GM18508 (cell line): Measurements from ENCODE around the gene NHLH1.

Experiments
- ATAC-seq: cut with Tn5 transposase; IDR thresholded peaks from one replicate; pipeline ENCODE4 v1.9.1; 2021; ENCODE audit warnings: moderate number of reproducible peaks; ENCODE audit not compliant: insufficient read depth, unreplicated experiment

The NHLH1 gene

GRCh38 chr1:160357286-160358002 lies 9.4 kb upstream of the NHLH1 start:
- ATAC-seq, result no peak

DNA sequence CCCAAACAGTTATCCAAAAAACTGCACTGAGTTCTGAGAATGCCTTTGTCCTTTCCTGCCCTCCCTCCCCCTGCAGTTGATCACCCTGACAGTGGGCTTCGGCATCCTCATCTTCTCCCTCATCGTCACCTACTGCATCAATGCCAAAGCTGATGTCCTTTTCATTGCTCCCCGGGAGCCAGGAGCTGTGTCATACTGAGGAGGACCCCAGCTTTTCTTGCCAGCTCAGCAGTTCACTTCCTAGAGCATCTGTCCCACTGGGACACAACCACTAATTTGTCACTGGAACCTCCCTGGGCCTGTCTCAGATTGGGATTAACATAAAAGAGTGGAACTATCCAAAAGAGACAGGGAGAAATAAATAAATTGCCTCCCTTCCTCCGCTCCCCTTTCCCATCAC lies 8.8 kb upstream of the NHLH1 start:
- no peak for ATAC-seq

GRCh38 chr1:160359559-160360226 lies 7.2 kb upstream of the NHLH1 start:
- ATAC-seq, result no peak

DNA sequence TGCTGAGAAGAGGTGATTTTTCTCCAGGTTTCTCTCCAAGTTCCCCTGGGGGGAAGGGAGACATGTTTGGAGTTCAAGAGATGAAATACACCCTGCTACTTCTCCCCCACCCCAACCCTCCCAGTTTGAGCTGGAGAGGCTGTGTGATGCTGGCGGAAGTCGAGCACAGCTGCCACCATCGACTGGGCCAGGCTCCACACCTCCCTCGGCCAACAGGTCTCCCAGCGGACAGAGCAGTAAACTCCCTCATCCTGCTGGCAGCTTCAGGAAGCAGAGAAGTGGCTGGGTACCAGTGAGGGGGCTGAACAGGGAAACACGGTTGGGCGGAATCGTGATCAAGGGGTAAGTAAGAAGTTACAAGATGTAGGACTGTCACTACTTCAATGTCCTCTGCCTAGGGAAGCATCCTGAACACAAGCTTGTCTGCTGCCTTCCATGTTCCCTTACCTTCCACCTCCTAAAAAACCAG lies 6.6 kb upstream of the NHLH1 start:
- no peak for ATAC-seq

GRCh38 chr1:160361199-160361598 lies 5.7 kb upstream of the NHLH1 start:
- no peak for ATAC-seq

DNA sequence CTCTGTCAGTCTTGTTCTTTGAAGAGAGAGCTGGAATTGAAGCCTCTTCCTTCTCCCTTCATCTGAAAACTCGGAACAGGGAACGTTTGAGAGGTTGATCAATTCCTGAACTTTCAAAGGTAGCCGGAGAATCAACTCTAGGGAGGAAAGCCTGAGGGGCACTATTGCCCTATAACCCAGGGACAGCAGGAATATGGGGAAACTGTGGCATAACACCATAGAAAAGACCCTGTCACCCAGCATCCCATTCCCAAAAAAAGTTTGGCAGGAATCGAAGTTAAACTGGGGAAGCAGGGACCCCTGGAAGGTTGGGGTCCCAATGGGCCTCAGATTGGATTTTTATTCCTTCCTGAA lies 5.1 kb upstream of the NHLH1 start:
- ATAC-seq, result no peak

DNA sequence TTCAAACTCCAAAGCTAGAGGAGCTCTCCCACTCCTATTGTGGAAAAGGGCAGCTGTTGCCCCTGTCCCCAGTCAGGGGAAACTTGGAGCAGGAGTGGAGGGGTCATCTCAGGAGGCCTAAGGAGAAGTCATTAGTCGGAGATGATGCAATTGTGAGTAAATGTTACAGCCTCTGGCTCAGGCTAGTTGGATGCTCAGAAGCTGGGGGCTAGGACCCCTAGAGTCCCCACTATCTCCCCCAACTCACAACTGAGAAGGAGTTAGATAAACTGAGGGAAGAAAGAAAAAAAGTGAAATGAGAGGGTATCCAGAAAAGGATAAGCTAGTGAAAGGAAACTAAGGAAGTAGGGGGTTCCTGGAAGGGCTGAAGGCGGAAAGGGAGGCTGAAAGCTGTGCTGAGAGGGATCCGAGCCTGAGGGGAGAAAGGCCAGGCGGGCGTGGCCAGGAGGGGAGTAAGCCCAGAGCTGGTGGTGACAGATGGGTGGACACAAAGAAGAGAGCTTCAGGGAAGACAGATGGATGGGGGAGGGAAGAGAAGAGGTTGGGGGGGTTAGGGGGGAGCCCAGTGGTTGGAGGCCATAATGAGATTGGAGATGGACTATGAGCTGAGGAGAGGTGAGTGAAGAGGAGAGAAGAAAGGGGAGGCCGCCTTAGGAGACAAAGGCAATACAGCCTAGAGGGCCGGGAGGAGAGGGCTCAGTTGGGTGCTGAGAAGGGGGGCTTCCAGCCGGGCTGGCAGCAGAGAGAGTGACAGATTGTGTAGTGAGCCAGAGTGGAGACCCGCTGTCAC lies 4.5 kb upstream of the NHLH1 start:
- no peak for ATAC-seq

- no peak for ATAC-seq
Measured at GRCh38 chr1:160363010-160363409, 3.9 kb upstream of the NHLH1 start.

DNA sequence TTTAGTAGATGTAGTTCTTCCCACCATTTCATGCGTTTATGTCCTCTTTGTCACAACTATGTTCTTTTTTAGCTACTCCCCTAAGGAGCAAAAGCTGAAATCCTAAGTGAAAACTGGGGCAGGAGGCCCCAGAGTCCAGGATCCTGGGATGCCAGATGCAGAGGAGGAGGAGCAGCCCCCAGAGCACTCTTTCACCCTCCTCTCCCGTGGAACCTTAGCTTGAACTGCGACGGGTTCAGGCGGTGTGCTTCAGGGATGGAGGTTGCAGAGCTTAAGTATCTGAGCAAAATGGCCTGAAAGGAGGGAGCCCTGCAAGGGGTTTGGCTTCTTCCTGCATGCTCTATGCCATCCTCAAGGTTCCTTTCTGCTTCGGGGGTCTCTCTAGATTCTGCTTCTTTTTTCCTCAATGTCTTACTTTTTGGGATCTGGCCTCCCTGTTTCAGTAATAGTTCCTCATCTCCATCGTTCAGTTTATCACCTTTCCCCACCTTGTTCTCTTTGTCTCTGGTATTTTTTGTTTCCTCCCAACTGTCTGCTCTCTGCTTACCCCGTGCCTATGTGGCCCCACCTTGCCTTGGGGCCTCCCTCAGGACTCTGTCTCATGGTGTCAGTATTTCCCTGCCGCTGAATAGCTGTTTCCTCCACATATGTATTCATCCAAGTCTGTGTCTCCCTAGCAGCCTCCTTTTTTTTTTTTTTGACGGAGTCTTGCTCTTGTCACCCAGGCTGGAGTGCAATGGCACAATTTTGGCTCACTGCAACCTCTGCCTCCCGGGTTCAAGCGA lies 2.7 kb upstream of the NHLH1 start:
- ATAC-seq, result no peak

DNA sequence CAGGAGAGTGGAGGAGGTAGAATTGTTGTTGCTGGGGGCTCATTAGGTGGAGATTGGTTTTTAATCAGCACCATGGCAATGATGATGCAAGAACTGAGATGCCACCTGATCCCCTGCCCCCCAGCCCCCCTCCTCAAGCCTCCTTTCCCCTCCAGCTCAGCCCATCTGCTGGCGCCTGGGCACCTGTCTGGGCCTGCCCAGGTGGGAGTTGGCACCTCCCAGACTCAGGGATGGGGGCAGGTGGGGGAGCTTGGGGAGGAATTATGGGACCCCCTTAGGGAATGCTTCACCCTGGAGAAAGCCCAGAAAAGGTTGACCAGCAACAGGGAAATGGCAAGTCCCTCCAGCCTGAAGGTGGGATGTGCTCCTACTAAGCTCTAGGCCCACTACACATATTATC lies 1.5 kb upstream of the NHLH1 start:
- ATAC-seq, result no peak

- no peak for ATAC-seq
Measured at GRCh38 chr1:160367516-160367900, 637 bp downstream of the NHLH1 start.

DNA sequence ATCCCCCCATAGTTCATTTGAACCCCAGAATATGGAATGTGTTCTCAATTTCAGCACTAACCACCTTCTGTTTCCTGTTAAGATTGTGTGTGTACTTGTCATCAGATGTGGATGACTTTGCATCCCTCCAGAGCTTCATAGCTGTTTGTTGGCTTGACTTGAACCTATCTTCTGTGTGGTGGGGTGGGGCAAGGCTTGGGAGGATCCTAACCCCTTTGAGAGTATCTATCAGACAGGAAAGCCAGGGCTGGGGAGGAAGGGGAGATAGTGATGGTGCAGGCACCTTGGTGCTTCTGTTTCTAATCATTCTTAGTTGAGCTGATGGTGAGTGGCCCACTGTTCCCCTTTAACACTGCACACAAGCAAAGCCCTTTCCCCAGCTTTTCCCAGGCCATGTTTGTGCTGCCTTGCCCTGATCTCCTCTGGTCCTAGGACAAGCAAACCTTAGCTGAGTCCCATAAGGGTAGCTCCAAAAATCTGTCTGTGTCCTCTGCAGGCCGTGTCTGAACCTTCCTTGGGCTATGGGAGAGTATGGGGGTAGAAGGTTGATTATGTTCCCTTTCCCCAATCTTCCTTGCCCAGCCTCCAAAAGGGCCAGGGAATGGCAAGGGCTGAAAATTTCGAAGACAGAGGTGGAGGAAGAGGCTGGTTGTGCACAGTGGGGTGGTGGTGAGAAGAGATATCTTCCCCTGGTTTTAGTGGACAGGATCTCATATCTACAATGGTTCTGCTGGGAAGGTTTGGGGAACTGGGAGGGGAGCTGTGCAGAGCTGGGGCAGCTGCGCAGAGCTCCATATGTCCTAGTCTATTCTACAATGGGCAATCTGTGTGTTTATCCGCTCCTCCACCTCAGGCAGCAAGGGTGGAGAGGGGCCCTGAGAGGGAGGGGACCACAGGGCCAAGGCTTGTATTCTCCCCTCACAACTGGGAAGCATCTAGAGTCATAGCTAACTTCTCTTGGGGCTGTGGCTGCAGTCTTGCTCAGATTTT lies 1.4 kb downstream of the NHLH1 start:
- no peak for ATAC-seq

- ATAC-seq, result no peak
Measured at GRCh38 chr1:160369087-160369486, 2.2 kb downstream of the NHLH1 start.

GRCh38 chr1:160370561-160371345 lies 3.9 kb downstream of the NHLH1 start:
- ATAC-seq, result no peak

DNA sequence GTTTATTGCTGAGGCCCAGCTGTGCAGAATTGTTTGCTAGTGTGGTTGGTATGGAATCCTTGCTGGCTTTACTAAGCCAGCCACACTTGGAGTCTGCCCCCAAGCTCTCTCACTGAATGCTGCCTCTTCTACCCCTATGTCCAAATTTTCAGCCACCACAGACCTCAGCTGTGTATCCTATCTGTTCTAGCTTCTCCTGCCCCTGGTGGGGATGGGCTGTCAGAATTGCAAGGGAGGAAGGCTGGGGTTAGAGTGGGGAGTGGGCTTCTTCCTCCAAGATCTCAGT lies 4.4 kb downstream of the NHLH1 start:
- ATAC-seq, result no peak

DNA sequence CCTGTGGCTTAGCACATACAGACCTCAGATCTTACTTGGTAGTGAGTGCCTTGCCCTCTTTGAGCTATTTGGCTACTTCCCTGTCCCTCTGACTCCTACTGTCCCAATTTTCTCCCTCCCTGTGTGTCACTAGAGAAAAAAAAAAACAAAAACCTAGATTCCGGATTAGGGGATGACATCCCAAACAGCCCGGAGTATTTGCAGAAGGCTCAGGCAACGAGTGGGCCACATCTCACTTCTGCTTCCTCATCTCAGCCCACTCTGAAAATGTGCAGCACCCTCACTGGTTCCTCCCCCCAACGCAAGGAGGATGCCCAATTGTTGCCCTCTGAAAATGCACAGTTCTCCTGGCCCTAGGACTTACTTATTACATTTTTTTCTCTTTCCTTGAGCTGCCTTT lies 4.9 kb downstream of the NHLH1 start:
- ATAC-seq, result no peak

DNA sequence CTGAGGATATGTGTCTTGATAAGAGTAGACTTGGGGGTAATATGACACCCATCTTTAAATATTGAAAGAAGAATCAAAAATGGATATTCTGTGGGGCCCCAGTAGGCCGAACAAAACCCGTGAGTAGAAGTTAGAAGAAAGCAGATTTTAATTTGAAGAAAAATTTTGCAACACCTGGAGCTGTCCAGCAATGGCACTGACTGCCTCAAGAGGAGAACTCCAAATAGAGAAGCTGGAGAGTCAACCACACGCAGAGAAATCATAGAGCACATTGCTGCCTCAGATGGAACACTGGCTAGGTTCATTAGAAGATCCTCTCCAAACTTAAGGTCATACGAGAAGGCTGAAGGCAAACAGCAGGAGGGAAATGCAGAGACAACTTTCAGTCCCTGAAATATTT lies 6.8 kb downstream of the NHLH1 start:
- ATAC-seq, result no peak

DNA sequence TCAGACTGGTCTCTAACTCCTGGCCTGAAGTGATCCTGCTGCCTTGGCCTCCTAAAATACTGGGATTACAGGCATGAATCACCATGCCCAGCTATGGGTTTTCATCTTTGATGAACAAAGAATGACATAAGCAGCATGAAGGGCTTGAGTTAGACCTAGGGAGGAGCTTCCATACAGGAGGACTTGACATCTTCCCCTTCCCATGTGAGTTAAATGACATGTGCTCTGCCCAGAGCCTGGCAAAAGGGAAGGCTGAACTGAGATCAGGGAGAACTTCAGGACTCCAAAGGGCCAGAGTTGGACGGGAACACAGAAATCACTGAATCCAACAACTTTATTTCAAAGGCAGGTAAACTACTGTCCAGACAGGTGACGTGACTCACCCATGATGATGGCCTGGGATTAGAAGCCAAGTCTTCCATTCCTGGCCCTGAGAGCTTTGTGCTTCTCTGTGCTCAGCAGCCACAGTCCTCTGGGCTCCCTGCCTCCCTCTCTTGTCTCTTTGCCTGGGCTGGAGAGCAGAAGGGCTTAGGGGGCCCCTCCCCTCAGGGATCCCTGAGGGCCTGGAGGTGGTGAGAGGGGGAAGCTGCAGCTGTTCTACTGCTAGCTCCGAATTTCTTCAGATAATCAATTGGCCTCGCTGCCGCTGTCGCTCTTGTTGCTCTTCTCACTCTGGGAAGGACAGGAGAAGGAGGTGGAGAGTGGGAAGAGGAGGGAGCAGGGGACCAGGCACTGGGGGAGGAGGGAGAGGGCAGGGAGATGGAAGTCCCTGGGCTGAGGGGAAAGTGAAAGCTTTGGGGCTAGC lies 7.6 kb downstream of the NHLH1 start:
- ATAC-seq, result no peak
